Measurements from ENCODE around the gene A2M.

Gene A2M

GRCh38 chr12:9135903-9136310, 20.2 kb upstream of the A2M start:
- TF ChIP-seq SPI1 (IDR thresholded peaks at IDR 0.05; ENCODE audit: low read depth, low read length) (no peak), POU2F2 (IDR thresholded peaks at IDR 0.05; ENCODE audit: low read depth, low read length) (no peak), TAF1 (IDR thresholded peaks at IDR 0.05; ENCODE audit: low read depth, low read length) (no peak), POLR2AphosphoS5 (IDR thresholded peaks at IDR 0.05; ENCODE audit: low read depth, low read length) (no peak), PAX5 (IDR thresholded peaks at IDR 0.05; ENCODE audit: insufficient read depth, low read length, severe bottlenecking) (no peak), POLR2A (IDR thresholded peaks at IDR 0.05; ENCODE audit: low read depth, low read length) (no peak)
- DNase-seq (ENCODE audit: insufficient read length, low spot score) (no peak), FAIRE-seq (no peak)

GRCh38 chr12:9134981-9135628, 19.4 kb upstream of the A2M start:
- TF ChIP-seq POLR2AphosphoS5 (IDR thresholded peaks at IDR 0.05; ENCODE audit: low read depth, low read length), result no peak
- TF ChIP-seq POLR2A (IDR thresholded peaks at IDR 0.05; ENCODE audit: low read depth, low read length), result no peak
- no peak for TF ChIP-seq TAF1 (IDR thresholded peaks at IDR 0.05; ENCODE audit: low read depth, low read length)
- TF ChIP-seq POU2F2 (IDR thresholded peaks at IDR 0.05; ENCODE audit: low read depth, low read length), result no peak
- FAIRE-seq, result no peak
- no peak for DNase-seq (ENCODE audit: insufficient read length, low spot score)

- DNase-seq (ENCODE audit: insufficient read length, low spot score) (no peak), FAIRE-seq (no peak)
- TF ChIP-seq PAX5 (IDR thresholded peaks at IDR 0.05; ENCODE audit: insufficient read depth, low read length, severe bottlenecking), result no peak
- TF ChIP-seq SPI1 (IDR thresholded peaks at IDR 0.05; ENCODE audit: low read depth, low read length), result no peak
- TF ChIP-seq TAF1 (IDR thresholded peaks at IDR 0.05; ENCODE audit: low read depth, low read length), result no peak
- TF ChIP-seq POLR2A (IDR thresholded peaks at IDR 0.05; ENCODE audit: low read depth, low read length), result no peak
- no peak for TF ChIP-seq POLR2AphosphoS5 (IDR thresholded peaks at IDR 0.05; ENCODE audit: low read depth, low read length)
- no peak for TF ChIP-seq POU2F2 (IDR thresholded peaks at IDR 0.05; ENCODE audit: low read depth, low read length)
Observed at GRCh38 chr12:9133216-9133916, 17.6 kb upstream of the A2M start.

- DNase-seq (ENCODE audit: insufficient read length, low spot score) (no peak), FAIRE-seq (no peak)
- TF ChIP-seq TAF1 (IDR thresholded peaks at IDR 0.05; ENCODE audit: low read depth, low read length) (no peak), POLR2AphosphoS5 (IDR thresholded peaks at IDR 0.05; ENCODE audit: low read depth, low read length) (no peak), POLR2A (IDR thresholded peaks at IDR 0.05; ENCODE audit: low read depth, low read length) (no peak), POU2F2 (IDR thresholded peaks at IDR 0.05; ENCODE audit: low read depth, low read length) (no peak), SPI1 (IDR thresholded peaks at IDR 0.05; ENCODE audit: low read depth, low read length) (no peak), PAX5 (IDR thresholded peaks at IDR 0.05; ENCODE audit: insufficient read depth, low read length, severe bottlenecking) (no peak)
Observed at GRCh38 chr12:9132008-9132535, 16.4 kb upstream of the A2M start.

- no peak for DNase-seq (ENCODE audit: insufficient read length, low spot score)
- peak; percentile 62 for FAIRE-seq
- TF ChIP-seq TAF1 (IDR thresholded peaks at IDR 0.05; ENCODE audit: low read depth, low read length) (no peak), POLR2AphosphoS5 (IDR thresholded peaks at IDR 0.05; ENCODE audit: low read depth, low read length) (no peak), PAX5 (IDR thresholded peaks at IDR 0.05; ENCODE audit: insufficient read depth, low read length, severe bottlenecking) (no peak), POU2F2 (IDR thresholded peaks at IDR 0.05; ENCODE audit: low read depth, low read length) (no peak), SPI1 (IDR thresholded peaks at IDR 0.05; ENCODE audit: low read depth, low read length) (no peak), POLR2A (IDR thresholded peaks at IDR 0.05; ENCODE audit: low read depth, low read length) (no peak)
Observed at GRCh38 chr12:9130244-9130643, 14.5 kb upstream of the A2M start.

- FAIRE-seq (no peak), DNase-seq (ENCODE audit: insufficient read length, low spot score) (no peak)
- TF ChIP-seq POLR2A (IDR thresholded peaks at IDR 0.05; ENCODE audit: low read depth, low read length) (no peak), PAX5 (IDR thresholded peaks at IDR 0.05; ENCODE audit: insufficient read depth, low read length, severe bottlenecking) (no peak), POLR2AphosphoS5 (IDR thresholded peaks at IDR 0.05; ENCODE audit: low read depth, low read length) (no peak), SPI1 (IDR thresholded peaks at IDR 0.05; ENCODE audit: low read depth, low read length) (no peak), POU2F2 (IDR thresholded peaks at IDR 0.05; ENCODE audit: low read depth, low read length) (no peak), TAF1 (IDR thresholded peaks at IDR 0.05; ENCODE audit: low read depth, low read length) (no peak)
Observed at GRCh38 chr12:9127936-9128663, 12.4 kb upstream of the A2M start.

GRCh38 chr12:9127484-9127883, 11.8 kb upstream of the A2M start:
- FAIRE-seq (no peak), DNase-seq (ENCODE audit: insufficient read length, low spot score) (no peak)
- TF ChIP-seq SPI1 (IDR thresholded peaks at IDR 0.05; ENCODE audit: low read depth, low read length), result no peak

- FAIRE-seq, result no peak
- DNase-seq (ENCODE audit: insufficient read length, low spot score), result no peak
- no peak for TF ChIP-seq POLR2AphosphoS5 (IDR thresholded peaks at IDR 0.05; ENCODE audit: low read depth, low read length)
- TF ChIP-seq POLR2A (IDR thresholded peaks at IDR 0.05; ENCODE audit: low read depth, low read length), result no peak
- TF ChIP-seq PAX5 (IDR thresholded peaks at IDR 0.05; ENCODE audit: insufficient read depth, low read length, severe bottlenecking), result no peak
Observed at GRCh38 chr12:9124383-9125031, 8.8 kb upstream of the A2M start.

GRCh38 chr12:9123781-9124382, 8.2 kb upstream of the A2M start:
- no peak for TF ChIP-seq PAX5 (IDR thresholded peaks at IDR 0.05; ENCODE audit: insufficient read depth, low read length, severe bottlenecking)
- TF ChIP-seq POLR2AphosphoS5 (IDR thresholded peaks at IDR 0.05; ENCODE audit: low read depth, low read length), result no peak
- no peak for TF ChIP-seq SPI1 (IDR thresholded peaks at IDR 0.05; ENCODE audit: low read depth, low read length)
- no peak for TF ChIP-seq TAF1 (IDR thresholded peaks at IDR 0.05; ENCODE audit: low read depth, low read length)
- TF ChIP-seq POLR2A (IDR thresholded peaks at IDR 0.05; ENCODE audit: low read depth, low read length), result no peak
- no peak for TF ChIP-seq POU2F2 (IDR thresholded peaks at IDR 0.05; ENCODE audit: low read depth, low read length)
- FAIRE-seq, result no peak
- DNase-seq (ENCODE audit: insufficient read length, low spot score), result no peak

Measured in GM12891 (cell line).